Measurements from ENCODE around the gene KANK2.
"Not testable (repeated sequence)": the region's sequence is repeated elsewhere in the genome, so short reads cannot be mapped to it uniquely, and the experiment has no call there.

Gene KANK2

DNA sequence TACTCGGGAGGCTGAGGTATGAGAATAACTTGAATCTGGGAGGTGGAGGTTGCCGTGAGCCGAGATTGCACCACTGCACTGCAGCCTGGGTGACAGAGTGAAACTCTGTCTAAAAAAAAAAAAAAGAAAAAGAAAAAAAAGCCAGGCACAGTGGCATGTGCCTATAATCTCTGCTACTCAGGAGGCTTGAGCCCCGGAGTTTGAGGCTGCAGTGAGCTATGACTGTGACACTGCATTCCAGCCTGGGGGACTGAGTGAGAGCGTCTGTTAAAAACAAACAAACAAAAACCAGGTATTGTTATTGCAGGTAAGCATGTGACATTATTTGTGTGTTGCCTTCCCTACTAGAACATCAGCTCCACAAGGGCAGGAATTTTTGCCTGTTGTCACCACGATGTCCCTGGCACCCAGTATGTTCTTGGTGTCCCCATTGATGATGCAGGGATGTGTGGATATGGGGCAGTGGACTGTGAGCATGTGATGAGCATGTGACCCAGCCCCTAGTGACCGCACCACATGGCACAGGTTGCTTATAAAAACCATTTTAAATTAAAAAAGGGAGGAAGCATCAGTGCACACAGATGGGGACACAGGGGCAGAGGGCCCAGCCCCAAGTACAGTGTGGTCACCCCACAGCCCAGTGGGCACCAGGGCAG is 1.6 kb upstream of the KANK2 start:
- in situ Hi-C loops (cut with MboI; ENCODE audit: low sequenced_read_pairs), result no loop called here

DNA sequence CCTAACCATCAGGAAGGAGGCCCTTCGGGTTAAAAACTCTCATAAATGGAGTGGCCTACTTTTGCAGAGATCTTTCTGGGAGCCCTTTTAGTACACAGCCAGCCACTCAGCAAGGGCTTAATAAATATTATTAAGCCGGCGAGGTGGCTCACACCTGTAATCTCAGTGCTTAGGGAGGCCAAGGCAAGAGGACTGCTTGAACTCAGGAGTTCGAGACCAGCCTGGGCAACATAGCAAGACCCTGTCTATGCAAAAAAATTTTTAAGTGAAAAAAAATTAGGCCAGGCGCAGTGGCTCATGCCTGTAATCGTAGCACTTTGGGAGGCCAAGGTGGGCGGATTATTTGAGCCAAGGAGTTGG is 810 bp upstream of the KANK2 start:
- in situ Hi-C loops (cut with MboI; ENCODE audit: low sequenced_read_pairs), result no loop called here

DNA sequence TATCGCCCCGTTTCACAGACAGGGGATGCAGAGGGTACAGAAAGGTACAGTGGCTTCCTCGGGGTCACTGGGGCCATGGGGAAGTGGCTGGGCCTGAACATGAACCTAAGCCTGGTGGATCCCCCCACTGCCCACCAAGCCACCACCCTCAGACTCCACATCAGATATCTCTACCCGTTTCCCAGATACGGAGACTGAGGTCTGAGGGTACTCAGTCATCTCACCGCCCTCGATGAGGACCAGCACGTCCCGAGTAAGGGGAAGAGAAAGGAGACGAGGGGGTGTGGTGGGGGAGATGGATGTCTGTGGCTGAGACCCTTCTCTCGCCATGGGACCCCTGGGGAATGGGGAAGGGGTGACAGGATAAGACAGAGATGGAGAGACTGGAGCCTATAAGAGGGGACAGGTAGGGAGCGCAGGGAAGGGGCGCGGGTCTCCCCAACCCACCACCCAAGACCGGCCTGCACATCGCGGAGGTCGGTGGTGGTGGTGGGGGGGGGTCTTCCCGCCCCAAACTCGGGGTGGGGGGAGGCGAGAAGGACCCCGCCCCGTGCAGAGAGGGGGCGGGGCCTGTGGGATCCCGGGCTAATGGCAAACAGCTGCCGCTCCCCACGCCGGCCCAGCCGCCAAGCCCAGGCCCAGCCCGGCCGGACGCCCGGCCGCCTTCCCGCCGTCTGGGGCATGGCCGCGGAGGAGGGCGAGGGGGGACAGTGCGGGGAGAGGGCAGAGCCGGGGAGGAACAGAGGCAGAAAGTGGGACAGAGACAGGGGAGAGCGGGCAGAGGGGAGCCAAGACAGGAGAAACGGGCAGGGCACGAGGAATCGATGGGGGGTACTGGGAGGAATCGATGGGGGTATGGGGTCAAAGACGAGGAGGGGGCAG is 698 bp downstream of the KANK2 start:
- in situ Hi-C loops (cut with MboI; ENCODE audit: low sequenced_read_pairs), result no loop called here

DNA sequence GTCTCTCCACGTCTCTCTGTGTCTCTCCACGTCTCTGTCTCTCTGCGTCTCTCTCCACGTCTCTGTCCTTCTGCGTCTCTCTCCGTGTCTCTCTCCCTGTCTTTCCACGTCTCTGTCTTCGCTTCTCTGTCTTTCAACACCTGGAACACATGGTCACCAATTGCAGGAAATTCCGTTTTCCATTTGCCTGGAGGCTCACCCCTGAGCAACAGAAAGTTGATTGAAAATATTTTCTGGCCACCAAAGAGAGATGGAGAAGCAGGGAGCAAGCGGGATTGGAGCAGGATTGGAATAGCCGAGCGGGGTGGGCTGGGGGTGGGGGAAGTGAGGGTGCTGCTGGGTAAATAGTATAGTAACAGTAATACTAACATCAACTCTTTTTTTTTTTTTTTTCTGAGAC is 1.7 kb downstream of the KANK2 start:
- in situ Hi-C loops (cut with MboI; ENCODE audit: low sequenced_read_pairs), result no loop called here

DNA sequence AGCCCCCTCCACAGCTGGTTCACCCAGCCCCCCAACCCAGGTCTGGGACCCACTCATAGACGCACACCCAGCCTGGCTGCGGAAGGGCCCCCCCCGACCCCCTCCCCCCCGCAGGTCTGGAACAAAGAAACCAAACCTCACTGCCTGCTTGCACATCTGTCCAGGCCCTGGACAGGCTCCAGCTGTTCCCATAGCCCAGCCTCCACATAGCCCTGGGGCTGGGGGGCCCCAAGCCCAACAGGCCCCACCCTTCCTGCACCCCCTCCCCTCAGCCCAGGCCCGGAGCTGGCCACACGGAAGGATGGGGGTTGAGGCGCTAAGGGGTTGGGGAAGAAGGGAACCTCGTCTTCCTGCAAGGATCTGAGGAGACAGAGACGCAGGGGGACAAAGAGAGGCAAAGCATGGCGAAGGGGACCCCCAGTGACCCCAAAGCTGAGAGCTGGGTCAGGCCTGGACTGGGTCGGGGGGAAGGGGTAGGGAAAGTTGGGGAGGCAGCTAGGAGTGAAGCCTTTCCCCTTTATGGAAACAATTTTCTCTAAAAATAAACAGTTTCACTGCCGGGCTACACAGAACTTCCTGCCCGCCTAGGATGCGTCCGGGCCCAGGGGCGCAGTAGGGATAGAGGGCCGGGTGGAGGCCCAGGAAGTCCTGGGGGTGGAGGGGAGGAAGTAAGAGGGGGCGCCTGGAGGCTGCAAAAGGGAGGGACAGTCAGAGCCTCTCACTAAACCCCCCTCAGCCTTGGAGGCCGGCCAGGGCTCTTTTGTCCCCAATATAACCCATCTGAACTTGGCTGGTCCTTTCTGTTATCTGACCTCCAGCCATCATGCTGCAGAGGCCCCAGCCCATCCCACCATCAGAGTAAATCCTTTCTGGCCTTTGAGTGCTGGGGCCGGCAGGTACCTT is 2.4 kb downstream of the KANK2 start:
- in situ Hi-C loops (cut with MboI; ENCODE audit: low sequenced_read_pairs), result no loop called here

DNA sequence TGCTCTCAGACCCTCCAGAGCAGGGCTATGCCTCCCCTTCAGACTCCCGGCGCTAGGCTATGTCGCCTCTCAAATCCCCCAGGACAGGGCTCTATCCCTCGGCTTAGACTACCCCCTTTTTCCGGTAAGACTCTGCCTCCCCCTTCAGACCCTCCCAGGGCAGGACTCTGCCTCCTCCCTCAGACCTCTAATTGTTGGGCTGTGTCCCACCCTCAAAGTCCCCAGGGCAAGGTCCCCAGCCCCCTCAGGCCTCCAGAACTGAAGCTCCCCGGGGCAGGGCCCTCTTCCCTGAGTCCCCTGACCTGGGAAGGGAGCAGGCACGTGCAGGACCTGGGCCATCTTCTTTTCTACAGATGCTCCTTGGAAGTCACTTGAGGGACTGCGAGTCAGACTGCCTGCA is 3.2 kb downstream of the KANK2 start:
- in situ Hi-C loops (cut with MboI; ENCODE audit: low sequenced_read_pairs), result no loop called here

DNA sequence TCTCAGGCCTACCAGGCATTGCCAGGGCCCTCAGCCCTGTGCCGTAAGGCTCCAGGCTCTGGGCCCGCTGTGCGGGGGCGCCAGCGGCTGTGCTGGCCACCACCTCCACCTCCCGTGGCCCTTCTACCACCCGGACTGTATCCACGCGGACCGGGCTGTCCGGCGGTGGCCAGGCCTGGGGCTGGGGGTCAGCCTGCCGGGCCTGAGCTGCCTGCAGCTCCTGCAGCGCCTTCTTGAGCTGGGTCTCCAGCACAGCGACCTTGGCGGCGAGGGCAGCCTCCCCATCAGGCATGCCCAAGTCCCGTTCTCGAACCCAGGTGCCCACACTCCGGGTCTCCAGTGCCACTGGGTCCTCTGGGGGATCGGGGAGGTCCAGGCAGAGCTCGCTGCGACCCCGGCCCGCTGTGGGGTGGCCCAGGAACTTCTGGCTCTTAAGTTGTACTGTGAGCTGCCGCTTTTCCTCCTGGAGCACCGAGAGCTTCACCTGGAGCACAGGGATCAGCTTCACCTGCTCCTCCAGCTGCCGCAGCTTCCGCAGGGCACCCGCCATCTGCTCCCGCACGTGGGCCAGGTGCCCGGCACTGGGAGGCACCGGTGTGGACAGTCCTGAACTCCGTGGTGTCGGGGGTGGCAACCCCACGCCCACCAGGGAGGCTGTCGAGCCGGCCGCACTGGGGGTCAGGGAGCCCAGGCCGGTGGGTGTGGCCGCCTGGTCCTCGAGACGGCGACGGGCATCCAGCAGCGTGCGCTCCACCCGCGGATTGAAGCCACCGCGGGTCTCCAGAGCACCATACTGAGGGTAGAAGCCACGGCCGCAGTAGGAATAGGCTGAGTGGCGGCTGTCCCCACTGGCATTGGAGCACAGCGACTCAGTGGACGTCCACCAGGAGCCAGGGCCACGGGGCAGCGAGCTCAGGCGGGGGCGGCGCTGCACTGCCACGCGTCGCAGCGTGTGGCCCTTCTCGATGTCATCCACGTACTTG is 4.1 kb downstream of the KANK2 start:
- in situ Hi-C loops (cut with MboI; ENCODE audit: low sequenced_read_pairs), result no loop called here

DNA sequence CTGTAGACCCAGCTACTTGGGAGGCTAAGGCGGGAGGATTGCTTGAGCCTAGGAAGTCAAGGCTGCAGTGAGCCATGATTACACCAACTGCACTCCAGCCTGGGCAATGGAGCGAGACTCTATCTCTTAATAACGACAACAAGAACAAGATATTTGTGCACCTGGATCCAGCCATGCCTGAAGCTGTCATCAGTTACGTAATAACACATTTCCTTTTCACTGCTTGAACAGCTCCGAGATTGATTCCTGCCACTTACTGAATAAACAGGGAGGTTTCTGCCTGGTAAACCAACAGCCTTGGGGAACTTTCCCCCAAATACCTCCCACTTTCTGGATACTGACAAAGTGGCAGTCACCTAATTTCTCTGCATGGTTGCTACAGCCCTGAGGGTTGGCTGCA is 5.4 kb downstream of the KANK2 start:
- in situ Hi-C loops (cut with MboI; ENCODE audit: low sequenced_read_pairs), result no loop called here

DNA sequence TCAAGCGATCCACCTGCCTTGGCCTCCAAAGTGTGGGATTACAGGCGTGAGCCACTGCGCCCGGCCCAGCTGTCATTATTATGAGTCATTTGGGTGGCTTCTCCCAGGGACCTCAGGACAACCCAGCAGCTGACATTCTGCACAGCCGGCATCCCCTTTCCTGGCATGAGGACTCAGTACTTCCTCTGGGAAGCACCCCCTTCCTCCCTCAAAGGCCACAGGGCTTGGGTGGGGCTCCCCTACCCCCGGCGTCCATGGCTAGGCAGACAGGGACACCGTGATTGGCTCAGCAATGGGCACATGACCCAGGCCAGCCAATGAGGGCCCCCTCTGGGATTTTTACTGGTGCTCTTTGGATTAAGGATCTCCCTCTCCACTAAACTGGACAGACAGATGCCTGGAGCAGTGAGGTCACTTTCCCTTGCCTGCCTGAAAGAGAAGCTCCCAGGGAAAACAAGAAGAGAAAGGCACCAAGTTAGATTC is 6.0 kb downstream of the KANK2 start:
- in situ Hi-C loops (cut with MboI; ENCODE audit: low sequenced_read_pairs), result no loop called here

DNA sequence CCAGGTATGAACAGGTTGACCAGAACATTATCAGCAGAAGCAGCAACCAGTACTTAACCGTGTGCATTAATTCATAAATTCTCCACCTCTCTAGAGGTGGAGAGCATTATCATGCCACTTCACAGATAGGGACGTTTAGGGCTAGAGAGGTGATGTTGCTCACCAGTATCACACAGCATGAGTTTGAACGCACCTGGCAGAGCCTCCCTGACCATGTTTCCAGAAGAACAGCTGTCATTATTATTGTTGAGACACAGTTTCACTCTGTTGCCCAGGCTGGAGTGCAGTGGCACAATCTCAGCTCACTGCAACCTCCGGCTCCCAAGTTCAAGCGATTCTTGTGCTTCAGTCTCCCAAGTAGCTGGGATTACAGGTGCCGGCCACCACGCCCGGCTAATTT is 6.8 kb downstream of the KANK2 start:
- in situ Hi-C loops (cut with MboI; ENCODE audit: low sequenced_read_pairs), result no loop called here

DNA sequence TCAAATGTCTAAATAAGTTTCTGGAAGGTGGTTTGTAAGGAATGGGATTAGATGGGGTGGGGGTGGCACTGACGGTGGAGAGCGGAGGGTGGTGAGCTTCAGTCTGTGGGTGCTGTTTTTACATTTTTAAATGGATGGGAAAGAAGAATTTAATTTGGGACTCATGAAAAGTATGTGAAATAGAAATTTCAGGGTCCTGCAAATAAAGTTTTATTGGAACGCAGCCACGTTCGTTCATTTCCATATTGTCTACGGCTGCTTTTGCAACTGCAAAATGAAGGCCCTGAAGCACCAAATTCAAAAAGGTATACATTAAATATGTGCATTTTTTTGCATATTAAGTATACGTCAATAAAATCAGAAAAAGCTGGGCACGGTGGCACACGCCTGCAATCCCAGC is 9.9 kb downstream of the KANK2 start:
- in situ Hi-C loops (cut with MboI; ENCODE audit: low sequenced_read_pairs), result no loop called here

DNA sequence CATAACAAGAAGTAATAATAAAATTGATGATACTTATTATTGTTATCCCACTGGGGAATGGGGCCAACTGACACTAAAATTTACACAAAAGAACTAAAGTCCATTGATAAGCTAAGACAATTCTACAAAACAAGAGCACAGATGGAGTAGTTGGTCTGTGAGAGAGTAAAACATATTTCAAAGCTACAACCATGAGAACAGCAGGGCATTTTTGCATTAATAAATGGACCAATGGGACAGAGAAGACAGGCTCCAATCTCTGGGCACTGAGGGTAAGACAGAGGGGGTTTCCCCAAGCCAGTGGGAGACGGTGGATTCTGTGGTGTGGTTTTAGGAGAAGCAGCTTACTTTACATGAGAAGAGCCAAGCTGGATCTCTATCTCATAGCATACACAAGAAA is 14.4 kb downstream of the KANK2 start:
- in situ Hi-C loops (cut with MboI; ENCODE audit: low sequenced_read_pairs), result no loop called here

DNA sequence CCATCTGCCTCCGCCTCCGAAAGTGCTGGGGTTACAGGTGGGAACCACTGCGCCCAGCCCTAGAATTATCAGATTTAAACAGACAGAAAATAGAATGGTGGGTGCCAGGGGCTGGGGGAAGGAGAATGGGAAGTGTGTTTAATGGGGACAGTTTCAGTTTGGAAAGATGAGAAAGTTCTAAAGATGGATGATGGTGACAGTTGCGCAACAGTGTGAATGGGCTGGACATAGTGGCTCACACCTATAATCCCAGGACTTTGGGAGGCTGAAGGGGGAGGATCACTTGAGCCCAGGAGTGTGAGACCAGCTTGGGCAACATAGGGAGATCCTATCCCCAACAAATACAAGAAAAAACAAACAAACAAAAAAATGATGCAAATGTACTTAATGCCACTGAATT is 15.9 kb downstream of the KANK2 start:
- in situ Hi-C loops (cut with MboI; ENCODE audit: low sequenced_read_pairs), result no loop called here

DNA sequence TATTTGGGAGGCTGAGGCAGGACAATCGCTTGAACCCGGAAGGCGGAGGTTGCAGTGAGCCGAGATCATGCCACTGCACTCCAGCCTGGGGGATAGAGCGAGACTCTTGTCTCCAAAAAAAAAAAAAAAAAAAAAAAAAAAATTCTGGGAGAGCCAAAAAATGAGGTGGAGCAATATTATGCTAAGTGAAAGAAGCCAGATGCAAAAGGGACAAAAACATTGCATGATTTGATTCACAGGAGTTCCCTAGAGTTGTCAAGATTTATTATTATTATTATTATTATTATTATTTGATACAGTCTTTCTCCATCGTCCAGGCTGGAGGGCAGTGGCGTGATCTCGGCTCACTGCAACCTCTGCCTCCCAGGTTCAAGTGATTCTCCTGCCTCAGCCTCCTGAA is 16.4 kb downstream of the KANK2 start:
- in situ Hi-C loops (cut with MboI; ENCODE audit: low sequenced_read_pairs), result not testable (repeated sequence)

DNA sequence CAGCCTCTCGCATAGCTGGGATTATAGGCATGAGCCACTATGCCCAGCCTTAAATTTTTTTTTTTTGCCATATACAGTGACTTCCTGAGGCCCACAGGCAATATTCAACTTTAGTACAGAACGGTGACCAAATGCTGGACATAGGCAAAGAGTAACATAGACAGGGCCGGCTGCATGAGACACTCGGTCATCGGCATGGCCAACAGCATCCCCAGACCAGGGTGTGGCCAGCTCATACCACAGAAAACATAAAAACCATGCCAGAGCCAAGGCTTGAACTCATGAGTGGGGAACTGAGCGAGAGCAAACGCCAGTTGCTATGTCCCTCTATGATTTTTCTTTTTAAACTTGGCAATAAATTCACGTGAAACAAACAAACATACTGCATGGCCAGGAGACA is 17.0 kb downstream of the KANK2 start:
- in situ Hi-C loops (cut with MboI; ENCODE audit: low sequenced_read_pairs), result no loop called here

DNA sequence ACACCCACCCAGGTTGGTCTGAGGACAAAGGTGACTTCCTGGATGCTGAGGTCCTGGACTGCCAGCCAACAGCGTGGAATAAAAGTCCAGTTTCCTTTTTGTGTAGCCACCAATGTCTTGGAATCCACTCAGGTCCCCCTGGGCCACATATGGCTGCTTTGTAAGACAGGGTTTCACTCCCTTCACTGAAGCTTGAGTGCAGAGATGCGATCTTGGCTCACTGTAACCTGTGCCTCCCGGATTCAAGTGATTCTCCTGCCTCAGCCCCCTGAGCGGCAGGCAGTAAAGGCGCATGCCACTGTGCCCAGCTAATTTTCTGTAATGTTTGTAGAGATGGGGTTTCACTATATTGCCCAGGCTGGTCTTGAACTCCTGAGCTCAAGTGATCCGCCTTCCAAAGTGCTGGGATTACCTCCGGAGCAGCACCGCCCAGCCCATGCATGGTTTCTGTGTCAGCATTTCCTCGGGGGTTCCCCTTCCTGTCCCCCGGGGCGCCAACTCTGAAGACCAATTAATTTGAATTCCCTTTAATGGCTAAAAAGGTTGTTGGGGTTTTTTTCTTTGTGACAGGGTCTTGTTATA is 17.5 kb downstream of the KANK2 start:
- in situ Hi-C loops (cut with MboI; ENCODE audit: low sequenced_read_pairs), result no loop called here

DNA sequence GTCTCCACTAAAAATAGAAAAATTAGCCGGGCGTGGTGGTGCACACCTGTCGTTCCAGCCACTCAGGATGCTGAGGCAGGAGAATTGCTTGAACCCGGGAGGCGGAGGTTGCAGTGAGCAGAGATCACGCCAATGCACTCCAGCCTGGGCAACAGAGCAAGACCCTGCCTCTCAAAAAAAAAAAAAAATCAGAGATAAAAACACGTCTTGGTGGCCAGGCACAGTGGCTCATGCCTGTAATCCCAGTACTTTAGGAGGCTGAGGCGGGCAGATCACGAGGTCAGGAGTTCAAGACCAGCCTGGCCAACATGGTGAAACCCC is 18.2 kb downstream of the KANK2 start:
- in situ Hi-C loops (cut with MboI; ENCODE audit: low sequenced_read_pairs), result not testable (repeated sequence)

DNA sequence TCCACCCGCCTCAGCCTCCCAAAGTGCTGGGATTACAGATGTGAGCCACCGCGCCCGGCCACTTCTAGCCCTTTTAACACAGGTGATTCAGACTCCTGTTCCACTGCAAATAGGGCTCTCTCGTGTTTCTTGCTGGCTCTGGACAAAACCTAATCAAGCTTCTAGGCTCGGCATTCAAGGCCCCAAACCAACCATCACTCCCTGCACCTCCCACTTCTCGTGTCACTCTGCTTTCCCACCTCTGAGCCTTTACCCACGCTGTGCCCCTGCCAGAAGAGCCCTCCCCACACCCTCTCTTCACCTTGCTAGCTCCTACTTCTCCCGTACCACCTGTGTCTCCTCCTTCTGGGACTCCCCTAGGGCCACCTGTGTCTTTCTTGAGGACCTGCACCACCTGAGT is 19.8 kb downstream of the KANK2 start:
- in situ Hi-C loops (cut with MboI; ENCODE audit: low sequenced_read_pairs), result no loop called here

DNA sequence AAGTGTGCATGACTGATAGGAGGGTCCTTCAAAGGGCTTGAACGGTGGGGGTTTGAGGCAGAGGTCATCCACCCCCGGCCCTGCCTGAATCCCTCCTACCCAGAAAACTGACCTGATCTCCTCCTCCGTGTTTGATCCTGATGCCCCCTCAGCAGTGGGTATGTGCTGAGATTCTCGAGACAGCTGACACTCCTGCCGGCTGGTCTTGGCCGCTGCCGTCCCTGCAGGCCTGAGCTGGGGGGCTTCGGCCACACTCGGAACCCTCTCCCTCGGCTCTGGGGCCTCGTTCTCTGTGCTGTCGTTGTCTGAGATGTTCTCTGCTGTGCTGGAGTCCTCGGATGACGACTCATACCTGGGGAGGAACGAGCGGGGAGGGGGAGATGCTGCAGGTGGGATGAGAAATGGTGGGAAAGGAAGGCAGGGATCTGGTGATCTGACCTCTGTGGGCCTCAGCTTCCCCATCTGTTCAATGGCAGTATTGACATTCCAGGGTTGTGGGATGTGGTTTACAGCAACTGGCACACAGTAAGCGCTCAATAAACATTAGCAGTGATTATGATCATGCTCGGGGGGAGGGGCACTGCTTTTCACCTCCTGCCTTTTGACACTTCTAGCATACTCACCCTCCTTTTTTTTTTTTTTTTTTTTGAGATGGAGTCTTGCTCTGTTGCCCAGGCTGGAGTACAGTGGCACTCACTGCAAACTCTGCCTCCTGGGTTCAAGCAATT is 20.7 kb downstream of the KANK2 start:
- in situ Hi-C loops (cut with MboI; ENCODE audit: low sequenced_read_pairs), result no loop called here
